GM21515 (cell line): Measurements from ENCODE around the gene THNSL1.

ENCODE experiments used
- ATAC-seq: cut with Tn5 transposase; IDR thresholded peaks from one replicate; pipeline ENCODE4 v1.9.1; 2021; ENCODE audit not compliant: unreplicated experiment

THNSL1 gene

DNA sequence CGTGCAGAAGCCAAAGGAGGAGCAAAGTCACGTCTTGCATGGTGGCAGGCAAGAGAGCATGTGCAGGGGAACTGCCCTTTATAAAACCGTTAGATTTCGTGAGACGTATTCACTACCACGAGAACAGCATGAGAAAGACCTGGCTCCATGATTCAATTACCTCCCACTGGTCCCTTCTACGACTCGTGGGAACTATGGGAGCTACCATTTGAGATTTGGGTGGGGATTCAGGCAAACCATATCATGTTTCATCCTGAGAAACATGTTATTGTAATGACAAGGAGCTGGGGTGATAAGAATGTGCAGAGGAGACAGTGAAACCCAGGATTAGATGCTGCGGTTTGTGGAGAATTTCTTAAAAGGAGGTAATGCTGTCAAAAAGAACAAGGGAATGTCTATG, 34.0 kb downstream of the THNSL1 start:
- no peak for ATAC-seq

DNA sequence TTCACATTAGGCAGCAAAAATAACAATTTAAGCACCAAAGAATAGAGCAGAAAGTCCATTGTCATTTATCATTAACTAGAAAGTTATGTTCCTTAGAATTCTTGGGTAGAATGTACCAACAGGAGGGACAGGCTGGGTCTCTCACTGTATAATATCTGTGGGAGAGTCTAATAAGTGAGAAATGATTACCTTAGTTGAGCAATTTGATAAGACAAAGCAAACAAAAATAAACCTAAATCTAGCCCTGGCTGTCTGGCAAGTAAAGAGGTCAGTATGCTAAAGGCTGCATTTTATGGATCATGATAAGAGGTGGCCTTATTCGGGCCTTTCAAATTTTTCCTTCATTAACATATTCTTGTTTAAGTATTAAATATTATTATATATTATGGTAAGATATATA, 35.6 kb downstream of the THNSL1 start:
- no peak for ATAC-seq

DNA sequence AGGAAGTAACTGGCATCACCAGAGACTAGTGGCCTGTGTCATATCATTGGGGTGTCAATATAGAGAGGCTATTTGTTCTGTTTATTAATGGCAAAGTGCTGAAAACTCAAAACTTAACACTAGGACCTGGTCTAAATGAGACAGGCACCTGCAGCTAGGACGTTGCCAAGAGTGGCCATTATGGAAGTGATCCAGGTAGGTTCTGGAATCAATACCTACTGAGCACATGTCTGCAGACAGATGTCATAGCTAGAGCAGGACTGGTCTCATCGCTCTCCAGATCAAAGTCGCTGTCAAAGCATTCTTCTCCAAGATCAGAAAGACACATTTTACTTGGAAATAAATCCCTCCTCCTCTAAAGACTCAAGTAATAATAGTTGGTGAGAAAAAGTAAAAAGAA, 40.3 kb downstream of the THNSL1 start:
- no peak for ATAC-seq

DNA sequence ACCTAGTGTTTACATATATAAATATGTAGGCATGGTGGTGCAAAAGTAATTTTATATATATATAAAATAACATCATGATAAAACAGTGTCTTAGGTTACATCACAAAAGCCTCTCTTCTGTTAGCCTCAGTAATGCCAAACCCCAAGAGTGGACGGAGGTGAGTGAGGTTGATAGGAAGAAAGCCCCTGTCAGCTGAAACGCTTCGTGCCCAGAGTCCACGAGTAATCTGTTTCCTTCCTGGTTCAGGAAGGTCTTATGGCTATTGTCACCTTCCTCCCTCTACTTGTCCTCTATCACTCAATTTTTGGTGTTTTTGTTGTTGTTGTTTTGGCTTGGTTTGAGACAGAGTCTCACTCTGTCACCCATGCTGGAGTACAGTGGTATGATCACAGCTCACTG, 41.5 kb downstream of the THNSL1 start:
- no peak for ATAC-seq

DNA sequence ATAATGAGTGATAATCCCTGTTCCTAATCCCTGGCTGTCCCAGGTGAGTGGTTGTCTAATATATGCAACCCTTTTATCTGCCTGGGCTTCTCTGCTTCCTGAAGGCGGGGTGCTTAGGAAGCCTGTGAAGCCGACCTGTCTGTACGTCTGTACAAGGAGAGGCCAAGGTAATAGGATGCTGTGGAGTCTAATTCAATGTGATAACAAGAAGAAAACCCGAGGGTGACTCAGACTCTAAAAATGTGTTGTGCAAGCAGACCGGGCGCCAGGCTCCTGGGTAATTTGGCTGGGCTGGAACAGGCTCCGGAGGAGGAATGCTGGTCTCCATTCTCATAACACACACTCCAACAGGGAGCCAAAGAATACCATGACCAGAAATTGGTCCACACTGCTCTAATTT, 43.6 kb downstream of the THNSL1 start:
- no peak for ATAC-seq

DNA sequence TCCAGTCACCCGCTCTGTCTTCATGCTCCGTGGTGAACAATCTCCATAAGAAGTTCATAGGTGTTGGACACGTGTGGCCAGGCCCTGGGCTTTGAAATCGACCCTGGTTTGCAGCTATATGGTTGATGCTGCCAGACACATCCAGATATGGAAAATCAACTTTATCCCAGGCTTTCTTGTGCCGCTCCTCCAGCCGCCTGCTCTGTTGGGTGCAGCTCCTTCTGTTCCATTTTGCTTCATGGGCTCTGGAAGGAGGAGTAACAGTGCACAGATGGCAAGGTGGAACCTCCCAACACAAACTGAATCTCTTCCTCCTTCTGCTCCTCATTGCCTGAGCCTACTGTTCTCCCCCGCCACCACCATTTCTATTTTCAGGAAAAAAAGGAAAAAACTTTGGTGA, 44.7 kb downstream of the THNSL1 start:
- ATAC-seq, result no peak

- no peak for ATAC-seq
Observed at GRCh38 chr10:25061711-25062449, 45.5 kb downstream of the THNSL1 start.

- no peak for ATAC-seq
Observed at GRCh38 chr10:25063157-25063556, 46.7 kb downstream of the THNSL1 start.

DNA sequence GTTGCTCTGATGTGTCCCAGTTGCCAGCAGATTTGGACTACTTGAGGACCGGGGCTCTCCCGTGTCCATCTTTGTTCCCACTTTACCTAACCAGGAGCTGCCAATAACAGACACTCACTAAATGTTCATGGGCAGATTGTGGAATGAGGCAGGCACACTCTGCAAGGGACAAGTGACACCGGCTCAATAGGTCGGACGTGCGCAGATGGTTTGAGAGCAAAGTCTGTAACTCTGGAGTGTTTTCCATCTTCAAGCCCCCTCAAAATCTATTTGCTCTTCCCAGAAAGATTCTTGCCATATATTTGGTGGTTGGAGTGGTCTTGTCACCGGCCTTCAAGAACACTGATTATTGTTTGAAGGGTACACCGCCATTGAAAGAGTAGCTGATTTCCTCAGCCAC, 47.2 kb downstream of the THNSL1 start:
- ATAC-seq, result no peak

DNA sequence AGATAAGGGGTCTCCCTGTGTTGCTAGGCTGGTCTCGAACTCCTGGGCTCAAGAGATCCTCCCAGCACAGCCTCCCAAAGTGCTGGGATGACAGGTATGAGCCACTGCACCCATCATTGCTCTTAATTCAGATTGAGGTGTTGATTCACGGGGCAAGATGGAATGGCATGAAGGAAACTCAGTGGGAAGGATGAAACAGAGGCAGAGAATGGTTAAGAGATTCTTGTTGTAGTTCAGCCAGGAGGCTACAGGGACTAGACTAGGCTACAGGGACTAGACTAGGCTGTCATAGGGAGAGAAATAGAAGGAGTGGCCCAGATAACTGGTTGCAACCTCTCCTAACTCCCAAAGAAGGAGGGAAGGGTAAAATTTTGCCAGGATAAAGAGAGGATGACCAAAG, 48.0 kb downstream of the THNSL1 start:
- no peak for ATAC-seq

DNA sequence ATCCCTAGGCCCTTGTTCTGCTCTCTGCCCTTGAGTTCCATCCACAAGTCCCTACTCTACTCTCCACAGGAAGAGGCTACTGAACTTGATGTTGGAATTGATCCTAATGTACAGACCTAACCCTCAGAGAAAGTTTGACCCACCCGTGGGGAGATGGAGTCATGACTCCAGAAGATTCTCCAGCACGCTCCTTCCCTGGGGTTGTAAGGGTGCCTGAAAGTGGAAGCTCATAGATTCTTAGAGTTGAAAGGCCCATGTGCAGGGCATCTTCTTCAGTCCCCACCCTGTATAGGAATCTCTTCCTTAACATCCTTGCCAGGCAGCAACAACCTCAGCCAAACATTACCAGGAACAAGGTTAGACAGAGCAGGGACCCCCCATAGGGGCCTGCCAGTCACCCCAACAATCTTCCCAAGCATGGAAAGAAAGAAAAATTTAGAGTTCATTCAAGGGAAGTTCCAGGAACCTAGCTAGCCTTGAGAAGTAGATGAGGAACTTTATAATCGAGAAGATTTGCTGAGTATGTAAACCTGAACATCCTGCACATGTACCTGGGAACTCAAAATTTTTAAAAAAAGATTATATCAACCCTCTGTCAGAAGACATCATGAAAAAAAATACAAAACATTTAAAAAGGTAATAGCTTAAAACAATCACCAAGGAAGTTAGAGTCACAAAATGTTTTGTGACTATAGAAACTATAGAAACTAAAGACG, 49.5 kb downstream of the THNSL1 start:
- no peak for ATAC-seq

DNA sequence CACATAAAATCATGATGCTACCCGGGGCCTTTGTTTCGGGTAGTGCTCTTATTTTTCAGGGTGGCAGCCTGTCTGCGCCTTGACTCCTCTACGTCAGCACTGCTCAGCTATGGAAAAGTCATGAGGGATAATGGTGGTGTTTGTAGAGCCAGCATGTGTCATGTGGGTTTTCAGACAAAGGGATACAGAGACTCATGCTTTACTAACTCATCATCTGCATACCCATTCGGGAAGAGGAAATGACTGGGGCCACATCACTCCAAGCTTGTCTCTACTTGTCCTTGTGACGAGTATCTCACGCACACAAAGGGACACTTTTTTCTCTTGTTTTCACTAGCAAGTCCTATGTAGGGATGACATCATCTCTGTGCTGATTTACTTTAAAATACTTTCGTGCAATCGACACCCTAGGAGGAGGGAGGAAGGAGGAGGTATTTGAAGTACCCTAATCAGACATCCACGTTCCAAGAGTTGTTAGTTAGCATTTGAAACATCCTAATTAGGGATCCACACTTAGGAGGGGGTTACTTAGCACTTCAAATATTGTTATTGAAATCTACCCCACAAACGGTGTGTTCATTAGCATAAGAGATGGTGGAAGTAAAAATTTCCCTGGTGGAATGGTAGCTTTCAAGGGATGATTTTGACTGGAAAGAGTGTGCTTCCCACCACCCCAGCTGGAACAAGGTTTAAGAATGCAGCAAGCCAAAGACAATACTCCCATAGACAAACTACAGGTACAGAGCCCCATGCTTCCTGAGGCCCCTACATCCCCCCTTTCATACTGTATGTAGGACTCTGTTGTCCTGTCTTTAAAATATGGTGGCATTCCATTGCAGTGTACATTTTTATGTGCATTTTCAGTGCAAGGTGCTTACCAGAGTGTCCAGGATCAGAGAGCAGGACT, 52.0 kb downstream of the THNSL1 start:
- ATAC-seq, result no peak

DNA sequence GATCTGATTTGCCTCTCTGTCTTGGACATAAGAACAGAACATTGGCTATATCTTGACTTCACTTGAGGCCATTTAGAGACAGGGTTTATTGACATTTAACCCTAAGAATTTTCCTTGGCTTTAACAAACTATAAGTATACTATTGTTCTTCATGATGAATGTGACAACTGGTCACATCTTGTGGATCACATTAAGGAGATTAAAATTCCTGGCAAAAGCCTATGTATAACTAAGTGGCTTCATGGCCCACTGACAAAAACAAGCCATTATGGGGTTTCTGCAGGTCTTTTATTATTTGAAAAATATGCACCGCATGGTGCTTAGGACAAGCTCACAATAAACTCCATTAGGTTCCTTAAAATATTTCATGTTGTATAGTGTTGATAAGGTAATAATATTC, 54.8 kb downstream of the THNSL1 start:
- ATAC-seq, result no peak

DNA sequence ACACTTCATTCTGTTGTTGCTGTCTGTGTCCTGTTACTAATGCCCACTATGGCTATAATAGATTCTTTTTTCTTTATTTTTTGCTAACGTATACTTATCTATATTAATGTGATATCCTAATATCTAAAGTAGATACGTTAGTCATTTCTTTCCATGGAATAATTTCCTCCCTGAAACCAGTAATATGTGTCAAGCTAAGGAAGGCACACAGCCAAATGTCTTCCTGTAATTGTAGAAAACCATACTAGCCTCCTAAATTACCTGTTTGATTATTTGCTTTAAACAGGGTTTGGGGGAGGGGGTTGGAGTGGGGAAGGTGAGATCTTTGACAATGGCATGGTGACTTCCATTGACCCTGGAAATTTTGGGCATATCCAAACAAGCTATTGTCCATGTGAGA, 56.4 kb downstream of the THNSL1 start:
- no peak for ATAC-seq

DNA sequence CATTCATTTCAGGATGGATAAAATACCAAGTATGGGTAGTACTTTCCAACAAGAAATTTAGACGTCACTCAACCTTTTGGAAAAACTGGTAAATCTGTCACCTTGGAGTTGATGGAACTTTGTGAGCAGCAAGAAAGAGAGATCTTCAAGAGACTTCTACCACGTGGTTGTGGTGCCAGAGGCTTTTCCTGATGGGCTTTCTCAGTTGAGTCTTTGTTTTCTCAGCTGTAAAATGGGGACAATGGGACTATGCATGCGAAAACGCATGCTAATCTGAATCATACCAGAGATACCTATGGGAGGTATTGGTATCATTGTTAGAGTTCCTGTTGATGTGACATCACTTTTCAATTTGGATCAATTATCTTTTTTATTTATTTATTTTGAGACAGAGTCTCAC, 59.4 kb downstream of the THNSL1 start:
- ATAC-seq, result no peak
